Measurements from ENCODE around the gene EHMT2.

EHMT2 gene

DNA sequence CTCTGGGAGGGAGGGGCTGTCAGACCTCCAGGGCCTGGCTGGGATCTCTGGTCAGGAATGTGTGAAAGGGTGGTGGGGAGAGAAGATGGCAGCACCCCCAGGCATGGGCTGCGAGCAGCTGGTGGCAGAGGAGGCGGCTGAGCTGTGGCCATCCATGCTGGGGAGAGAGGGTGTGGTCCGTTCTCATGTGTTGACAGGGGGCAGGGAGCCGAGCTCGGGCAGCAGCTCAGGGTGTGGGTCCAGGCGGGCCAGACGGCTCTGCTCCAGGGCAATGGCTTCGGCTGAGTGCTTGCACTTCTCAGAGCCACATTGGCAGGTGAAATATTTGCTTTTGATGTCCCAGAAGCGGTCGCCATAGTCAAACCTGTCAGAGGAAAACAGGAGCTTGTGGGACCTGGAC lies 17.6 kb downstream of the EHMT2 start:
- Histone ChIP-seq H3K4me1 (ENCODE audit: control insufficient read depth, insufficient read depth, low read length) (no peaks in the 10 kb centered on the region), H3K27ac (ENCODE audit: low read length) (no peak overlapping the region), H3K9me3 (ENCODE audit: control insufficient read depth, insufficient read depth, low read length) (no peaks in the 10 kb centered on the region), H3K4me3 (ENCODE audit: low read length) (no peak overlapping the region), H3K36me3 (ENCODE audit: control insufficient read depth, insufficient read depth, low read length) (peaks cover 43% of the 10 kb centered on the region), H3K27me3 (ENCODE audit: control insufficient read depth, insufficient read depth, low read length) (no peaks in the 10 kb centered on the region)
- no CpG with 5 or more reads among the region's 10 CpGs for WGBS (ENCODE audit: insufficient coverage, insufficient read length)
- no peak for DNase-seq (ENCODE audit: low read depth, low spot score)

GRCh38 chr6:31879143-31879542 lies 18.4 kb downstream of the EHMT2 start:
- H3K9me3 ChIP-seq (ENCODE audit: control insufficient read depth, insufficient read depth, low read length), result no peaks in the 10 kb centered on the region
- H3K27me3 ChIP-seq (ENCODE audit: control insufficient read depth, insufficient read depth, low read length), result no peaks in the 10 kb centered on the region
- no peak overlapping the region for H3K4me3 ChIP-seq (ENCODE audit: low read length)
- no peak overlapping the region for H3K27ac ChIP-seq (ENCODE audit: low read length)
- no peak for DNase-seq (ENCODE audit: low read depth, low spot score)
- no CpG with 5 or more reads among the region's 13 CpGs for WGBS (ENCODE audit: insufficient coverage, insufficient read length)
- peaks cover 36% of the 10 kb centered on the region for H3K36me3 ChIP-seq (ENCODE audit: control insufficient read depth, insufficient read depth, low read length)
- H3K4me1 ChIP-seq (ENCODE audit: control insufficient read depth, insufficient read depth, low read length), result no peaks in the 10 kb centered on the region

DNA sequence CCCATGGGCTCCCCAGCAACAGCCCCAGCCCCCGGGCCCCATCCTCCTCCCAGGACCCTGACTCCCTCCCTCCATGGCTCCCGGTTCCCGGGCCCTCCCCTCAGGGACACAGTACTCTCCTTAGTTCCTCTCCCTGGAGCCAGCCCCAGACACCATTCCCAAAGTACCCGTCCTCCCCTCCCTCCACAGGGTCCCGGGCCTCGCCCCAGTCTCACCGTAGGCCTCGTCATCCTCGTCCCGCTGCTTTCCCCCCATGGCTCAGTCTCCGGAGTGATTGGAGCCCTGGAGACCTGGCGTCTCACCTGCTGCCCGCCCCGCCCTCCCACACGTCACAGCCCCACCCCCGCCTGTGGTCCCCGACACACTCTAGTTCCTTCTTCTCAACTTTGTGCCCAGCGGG lies 18.8 kb downstream of the EHMT2 start, which contains the start of gene SLC44A4:
TSS of gene SLC44A4 (minus strand) at position 272 of the 400 bp plus-strand sequence. CDS start at position 255, 17 bp downstream.
- no CpG with 5 or more reads among the region's 18 CpGs for WGBS (ENCODE audit: insufficient coverage, insufficient read length)
- Histone ChIP-seq H3K36me3 (ENCODE audit: control insufficient read depth, insufficient read depth, low read length) (peaks cover 34% of the 10 kb centered on the region), H3K4me1 (ENCODE audit: control insufficient read depth, insufficient read depth, low read length) (no peaks in the 10 kb centered on the region), H3K9me3 (ENCODE audit: control insufficient read depth, insufficient read depth, low read length) (no peaks in the 10 kb centered on the region), H3K27ac (ENCODE audit: low read length) (no peak within 1 kb of the TSS), H3K27me3 (ENCODE audit: control insufficient read depth, insufficient read depth, low read length) (no peaks in the 10 kb centered on the region), H3K4me3 (ENCODE audit: low read length) (no peak within 1 kb of the TSS)
- no peak for DNase-seq (ENCODE audit: low read depth, low spot score)

- H3K27ac ChIP-seq (ENCODE audit: low read length), result no peak overlapping the region
- no peaks in the 10 kb centered on the region for H3K9me3 ChIP-seq (ENCODE audit: control insufficient read depth, insufficient read depth, low read length)
- H3K36me3 ChIP-seq (ENCODE audit: control insufficient read depth, insufficient read depth, low read length), result peaks cover 29% of the 10 kb centered on the region
- H3K4me1 ChIP-seq (ENCODE audit: control insufficient read depth, insufficient read depth, low read length), result no peaks in the 10 kb centered on the region
- DNase-seq (ENCODE audit: low read depth, low spot score), result no peak
- WGBS (ENCODE audit: insufficient coverage, insufficient read length), result no CpG with 5 or more reads among the region's 3 CpGs
- no peak overlapping the region for H3K4me3 ChIP-seq (ENCODE audit: low read length)
- H3K27me3 ChIP-seq (ENCODE audit: control insufficient read depth, insufficient read depth, low read length), result no peaks in the 10 kb centered on the region
Measured at GRCh38 chr6:31878222-31878621, 19.3 kb downstream of the EHMT2 start.

- Histone ChIP-seq H3K36me3 (ENCODE audit: control insufficient read depth, insufficient read depth, low read length) (peaks cover 24% of the 10 kb centered on the region), H3K4me1 (ENCODE audit: control insufficient read depth, insufficient read depth, low read length) (no peaks in the 10 kb centered on the region), H3K4me3 (ENCODE audit: low read length) (no peak overlapping the region), H3K9me3 (ENCODE audit: control insufficient read depth, insufficient read depth, low read length) (no peaks in the 10 kb centered on the region), H3K27me3 (ENCODE audit: control insufficient read depth, insufficient read depth, low read length) (no peaks in the 10 kb centered on the region), H3K27ac (ENCODE audit: low read length) (no peak overlapping the region)
- WGBS (ENCODE audit: insufficient coverage, insufficient read length), result no CpG with 5 or more reads among the region's 10 CpGs
- DNase-seq (ENCODE audit: low read depth, low spot score), result no peak
Measured at GRCh38 chr6:31877651-31878161, 19.8 kb downstream of the EHMT2 start.

- H3K4me1 ChIP-seq (ENCODE audit: control insufficient read depth, insufficient read depth, low read length), result no peaks in the 10 kb centered on the region
- no peak overlapping the region for H3K27ac ChIP-seq (ENCODE audit: low read length)
- no peaks in the 10 kb centered on the region for H3K27me3 ChIP-seq (ENCODE audit: control insufficient read depth, insufficient read depth, low read length)
- no CpG with 5 or more reads among the region's 3 CpGs for WGBS (ENCODE audit: insufficient coverage, insufficient read length)
- H3K9me3 ChIP-seq (ENCODE audit: control insufficient read depth, insufficient read depth, low read length), result no peaks in the 10 kb centered on the region
- DNase-seq (ENCODE audit: low read depth, low spot score), result no peak
- H3K4me3 ChIP-seq (ENCODE audit: low read length), result no peak overlapping the region
- peaks cover 19% of the 10 kb centered on the region for H3K36me3 ChIP-seq (ENCODE audit: control insufficient read depth, insufficient read depth, low read length)
Measured at GRCh38 chr6:31877125-31877650, 20.3 kb downstream of the EHMT2 start.

GRCh38 chr6:31876357-31876756 lies 21.1 kb downstream of the EHMT2 start:
- no peak for DNase-seq (ENCODE audit: low read depth, low spot score)
- WGBS (ENCODE audit: insufficient coverage, insufficient read length), result no CpG with 5 or more reads among the region's 7 CpGs
- Histone ChIP-seq H3K36me3 (ENCODE audit: control insufficient read depth, insufficient read depth, low read length) (peaks cover 15% of the 10 kb centered on the region), H3K9me3 (ENCODE audit: control insufficient read depth, insufficient read depth, low read length) (no peaks in the 10 kb centered on the region), H3K4me1 (ENCODE audit: control insufficient read depth, insufficient read depth, low read length) (no peaks in the 10 kb centered on the region), H3K4me3 (ENCODE audit: low read length) (no peak overlapping the region), H3K27ac (ENCODE audit: low read length) (no peak overlapping the region), H3K27me3 (ENCODE audit: control insufficient read depth, insufficient read depth, low read length) (no peaks in the 10 kb centered on the region)

DNA sequence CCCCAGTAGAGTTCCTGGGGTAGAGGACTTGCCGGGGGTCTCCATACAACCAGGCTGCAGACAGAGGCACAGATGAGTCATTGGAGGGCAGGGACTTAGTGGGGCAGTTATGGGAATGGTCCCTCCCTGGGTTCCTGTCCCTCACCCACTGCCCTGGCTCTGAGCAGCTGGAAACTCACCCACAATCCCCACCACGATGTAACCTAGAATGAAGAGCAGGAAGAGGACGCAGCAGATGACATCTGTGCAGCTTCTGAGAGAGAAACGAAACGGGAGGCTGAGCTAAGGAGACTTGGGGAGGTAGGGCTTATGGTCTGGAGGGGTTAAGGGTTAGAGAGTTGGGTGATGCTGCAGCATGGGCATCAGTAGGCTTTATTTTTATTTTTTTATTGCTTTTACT lies 21.6 kb downstream of the EHMT2 start:
- Histone ChIP-seq H3K36me3 (ENCODE audit: control insufficient read depth, insufficient read depth, low read length) (peaks cover 10% of the 10 kb centered on the region), H3K9me3 (ENCODE audit: control insufficient read depth, insufficient read depth, low read length) (no peaks in the 10 kb centered on the region), H3K4me3 (ENCODE audit: low read length) (no peak overlapping the region), H3K27ac (ENCODE audit: low read length) (no peak overlapping the region), H3K4me1 (ENCODE audit: control insufficient read depth, insufficient read depth, low read length) (no peaks in the 10 kb centered on the region; the same call in 1 of the 2 replicates), H3K27me3 (ENCODE audit: control insufficient read depth, insufficient read depth, low read length) (no peaks in the 10 kb centered on the region)
- no CpG with 5 or more reads among the region's 5 CpGs for WGBS (ENCODE audit: insufficient coverage, insufficient read length)
- no peak for DNase-seq (ENCODE audit: low read depth, low spot score)

DNA sequence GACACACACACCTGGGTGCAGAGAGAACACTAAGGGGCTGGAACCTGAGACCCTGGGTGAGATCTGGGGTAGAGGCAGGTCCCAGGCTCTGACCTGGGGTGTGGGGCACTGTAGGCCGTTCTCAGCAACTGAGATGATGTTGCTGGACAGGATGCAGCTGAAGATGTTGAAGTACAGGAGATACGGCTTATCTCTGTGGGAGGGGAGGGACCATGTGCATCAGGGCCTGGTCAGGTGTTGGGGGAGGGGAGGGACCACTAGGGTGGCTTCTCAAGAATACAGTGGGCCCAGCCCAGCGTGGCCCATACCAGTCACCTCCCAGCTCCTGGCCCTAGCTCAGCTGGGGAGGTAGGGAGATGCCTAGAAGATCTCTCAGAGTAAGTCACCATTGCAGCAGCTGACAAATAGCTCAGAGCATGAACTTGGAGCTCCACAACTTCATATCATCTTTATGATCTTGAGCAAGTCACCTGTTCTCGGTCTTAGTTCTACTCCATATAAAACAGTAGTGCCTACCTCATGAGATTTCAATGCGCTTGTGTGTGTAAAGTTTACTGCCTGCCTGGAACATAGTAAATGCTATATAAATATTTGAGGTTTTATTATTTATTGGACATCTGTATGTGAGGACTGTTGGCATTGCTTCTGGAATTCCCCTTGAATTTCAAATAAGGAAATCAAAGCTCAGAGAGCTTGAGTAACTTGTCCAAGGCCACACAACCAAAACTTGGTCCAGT lies 22.5 kb downstream of the EHMT2 start:
- Histone ChIP-seq H3K36me3 (ENCODE audit: control insufficient read depth, insufficient read depth, low read length) (peaks cover 5% of the 10 kb centered on the region; the same call in 1 of the 2 replicates), H3K27me3 (ENCODE audit: control insufficient read depth, insufficient read depth, low read length) (no peaks in the 10 kb centered on the region), H3K4me1 (ENCODE audit: control insufficient read depth, insufficient read depth, low read length) (no peaks in the 10 kb centered on the region; the same call in 1 of the 2 replicates), H3K27ac (ENCODE audit: low read length) (no peak overlapping the region), H3K4me3 (ENCODE audit: low read length) (no peak overlapping the region), H3K9me3 (ENCODE audit: control insufficient read depth, insufficient read depth, low read length) (no peaks in the 10 kb centered on the region)
- DNase-seq (ENCODE audit: low read depth, low spot score), result no peak
- WGBS (ENCODE audit: insufficient coverage, insufficient read length), result no CpG with 5 or more reads among the region's 5 CpGs

DNA sequence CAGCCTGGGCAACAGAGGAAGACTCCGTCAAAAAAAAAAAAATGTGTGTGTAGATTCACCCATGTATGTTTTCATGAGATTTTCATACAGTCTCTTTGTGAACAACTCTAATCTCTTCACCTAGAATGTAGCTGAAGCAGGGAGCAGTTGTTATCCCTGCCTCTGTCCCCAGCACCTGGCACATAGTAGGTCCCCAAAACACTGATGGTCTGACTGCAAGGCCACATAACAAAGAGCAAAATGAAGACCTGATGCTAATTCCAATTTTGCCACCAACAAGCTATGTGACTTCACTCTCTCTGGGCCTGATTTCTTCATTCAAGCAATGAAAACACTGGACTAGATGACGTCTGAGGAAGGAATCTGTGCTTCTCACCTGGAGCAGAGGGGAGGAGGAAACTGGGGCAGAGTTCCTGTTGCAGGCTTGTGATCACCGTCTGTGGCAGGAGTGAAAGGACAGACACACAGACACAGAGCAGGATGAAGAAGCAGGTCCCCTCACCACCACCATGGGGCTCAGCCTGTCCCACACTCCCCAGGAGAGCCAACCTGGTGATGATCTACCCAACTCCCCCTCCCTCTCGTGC lies 23.3 kb downstream of the EHMT2 start:
- no peak overlapping the region for H3K4me3 ChIP-seq (ENCODE audit: low read length)
- H3K27me3 ChIP-seq (ENCODE audit: control insufficient read depth, insufficient read depth, low read length), result no peaks in the 10 kb centered on the region
- WGBS (ENCODE audit: insufficient coverage, insufficient read length), result no CpG with 5 or more reads among the region's 4 CpGs
- no peaks in the 10 kb centered on the region for H3K36me3 ChIP-seq (ENCODE audit: control insufficient read depth, insufficient read depth, low read length)
- no peak for DNase-seq (ENCODE audit: low read depth, low spot score)
- H3K4me1 ChIP-seq (ENCODE audit: control insufficient read depth, insufficient read depth, low read length), result no peaks in the 10 kb centered on the region; the same call in 1 of the 2 replicates
- no peaks in the 10 kb centered on the region for H3K9me3 ChIP-seq (ENCODE audit: control insufficient read depth, insufficient read depth, low read length)
- no peak overlapping the region for H3K27ac ChIP-seq (ENCODE audit: low read length)
